Cardiac fibroblast (primary cell): Measurements from ENCODE around the gene ADCK1.

Source experiments
- DNase-seq, 2 donors: peaks; one replicate each; pipeline versions ENCODE4 v3.0.0 to v3.0.0-alpha.2; 2010; ENCODE audit warnings: low read depth in 2 of 2
- H3K4me3 ChIP-seq, 2 donors: replicated peaks in 1 of 2; 1 replicate in 1 of 2; 2 replicates in 1 of 2; pipeline ENCODE4 v1.5.1; 2011; ENCODE audit warnings: low read depth in 2 of 2, low read length in 2 of 2, mild to moderate bottlenecking in 2 of 2, moderate library complexity in 1 of 2
- TF ChIP-seq, protein P1 (sequence below): IDR thresholded peaks from one replicate; pipeline ENCODE4 v1.5.1; 2011; ENCODE audit warnings: low read depth, mild to moderate bottlenecking, low read length, inconsistent platforms

ADCK1 gene

DNA sequence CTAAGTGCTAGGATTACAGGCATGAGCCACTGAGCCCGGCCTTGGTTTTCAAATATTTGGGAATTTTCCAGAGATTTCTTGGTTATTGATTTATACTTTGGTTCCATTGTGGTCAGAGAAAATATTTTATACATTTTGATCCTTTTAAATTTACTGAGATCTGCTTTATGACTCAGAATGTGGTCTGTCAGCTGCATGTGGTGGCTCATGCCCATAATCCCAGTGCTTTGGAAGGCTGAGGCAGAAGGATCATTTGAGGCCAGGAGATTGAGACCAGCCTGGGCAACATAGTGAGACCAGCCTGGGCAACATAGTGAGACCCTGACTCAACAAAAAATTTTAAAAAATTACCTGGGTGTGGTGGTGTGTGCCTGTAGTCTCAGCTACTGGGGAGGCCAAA, 49.8 kb downstream of the ADCK1 start:
- TF ChIP-seq, protein P1, sequence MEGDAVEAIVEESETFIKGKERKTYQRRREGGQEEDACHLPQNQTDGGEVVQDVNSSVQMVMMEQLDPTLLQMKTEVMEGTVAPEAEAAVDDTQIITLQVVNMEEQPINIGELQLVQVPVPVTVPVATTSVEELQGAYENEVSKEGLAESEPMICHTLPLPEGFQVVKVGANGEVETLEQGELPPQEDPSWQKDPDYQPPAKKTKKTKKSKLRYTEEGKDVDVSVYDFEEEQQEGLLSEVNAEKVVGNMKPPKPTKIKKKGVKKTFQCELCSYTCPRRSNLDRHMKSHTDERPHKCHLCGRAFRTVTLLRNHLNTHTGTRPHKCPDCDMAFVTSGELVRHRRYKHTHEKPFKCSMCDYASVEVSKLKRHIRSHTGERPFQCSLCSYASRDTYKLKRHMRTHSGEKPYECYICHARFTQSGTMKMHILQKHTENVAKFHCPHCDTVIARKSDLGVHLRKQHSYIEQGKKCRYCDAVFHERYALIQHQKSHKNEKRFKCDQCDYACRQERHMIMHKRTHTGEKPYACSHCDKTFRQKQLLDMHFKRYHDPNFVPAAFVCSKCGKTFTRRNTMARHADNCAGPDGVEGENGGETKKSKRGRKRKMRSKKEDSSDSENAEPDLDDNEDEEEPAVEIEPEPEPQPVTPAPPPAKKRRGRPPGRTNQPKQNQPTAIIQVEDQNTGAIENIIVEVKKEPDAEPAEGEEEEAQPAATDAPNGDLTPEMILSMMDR: no peak
- peak in 1 of 2 donors; percentile 4 for DNase-seq
- no peak overlapping the region for H3K4me3 ChIP-seq

DNA sequence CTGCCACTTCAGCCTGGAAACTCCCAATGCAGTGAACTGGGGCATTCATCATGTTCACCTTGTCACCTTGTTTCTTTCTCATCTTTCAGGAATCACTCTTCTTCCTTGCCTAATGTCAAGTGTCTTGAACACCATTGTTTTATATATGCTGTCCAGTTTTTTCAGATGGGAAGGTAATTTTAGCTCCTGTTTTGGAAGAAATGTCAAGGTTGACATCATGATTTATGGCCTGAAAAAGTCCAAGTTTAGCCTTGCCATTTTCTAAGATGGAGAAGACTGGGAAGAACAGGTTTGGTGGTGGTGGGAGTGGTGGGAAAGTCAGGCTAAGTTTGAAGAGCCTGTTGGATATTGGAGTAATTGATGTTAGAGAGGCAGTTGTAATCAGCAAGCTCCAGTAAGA, 54.0 kb downstream of the ADCK1 start:
- no peak for DNase-seq
- TF ChIP-seq, protein P1: no peak
- no peak overlapping the region for H3K4me3 ChIP-seq

DNA sequence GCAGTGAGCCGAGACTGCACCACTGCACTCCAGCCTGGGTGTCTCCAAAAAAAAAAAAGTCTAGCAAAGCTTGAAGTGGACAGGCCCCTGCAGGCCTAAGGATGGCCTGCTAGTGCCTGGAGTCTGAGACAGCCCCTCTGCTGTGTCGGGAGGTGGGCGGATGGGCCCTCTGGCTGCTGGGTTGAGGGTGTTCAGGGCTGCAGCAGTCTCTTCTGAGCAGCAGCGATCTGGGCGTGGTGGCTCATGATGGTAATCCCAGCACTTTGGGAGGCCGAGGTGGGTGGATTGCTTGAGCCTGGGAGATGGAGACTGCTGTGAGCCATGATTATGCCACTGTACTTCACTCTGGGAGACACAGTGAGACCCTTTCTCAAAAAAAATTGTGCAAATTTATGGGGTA, 57.0 kb downstream of the ADCK1 start:
- no peak overlapping the region for H3K4me3 ChIP-seq
- DNase-seq: no peak
- TF ChIP-seq, protein P1: no peak

DNA sequence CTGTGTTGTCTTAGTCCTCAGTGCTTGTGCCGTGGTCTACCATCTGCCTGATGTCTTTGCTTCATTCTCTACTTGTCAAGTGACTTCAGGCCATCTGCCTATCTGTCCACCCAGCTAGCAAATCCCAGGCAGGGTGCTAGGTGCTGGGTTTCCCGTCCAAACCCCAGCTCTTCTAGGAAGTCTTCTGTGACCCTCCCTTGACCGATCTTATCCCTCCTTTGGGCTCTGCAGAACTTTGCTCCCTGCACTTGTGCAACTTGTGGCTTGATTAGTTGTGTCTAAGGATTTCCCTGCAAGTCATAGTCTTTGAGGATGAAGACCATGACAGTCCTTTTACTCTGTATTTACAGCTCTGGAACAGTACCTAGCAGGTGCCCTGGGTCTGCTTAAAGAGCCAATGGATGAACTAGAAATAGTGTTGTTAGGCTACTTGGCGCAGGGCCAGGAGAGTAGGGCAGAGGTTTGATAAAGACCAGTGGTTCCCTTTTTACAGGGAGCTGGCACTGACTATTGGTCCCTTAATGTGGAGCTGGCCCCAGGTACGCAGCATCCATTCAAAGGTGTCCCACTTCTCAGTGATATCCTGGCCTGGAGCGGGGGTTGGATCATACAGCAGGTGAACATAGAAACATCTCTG, 60.1 kb downstream of the ADCK1 start:
- TF ChIP-seq, protein P1: no peak
- no peak overlapping the region for H3K4me3 ChIP-seq
- DNase-seq: no peak

DNA sequence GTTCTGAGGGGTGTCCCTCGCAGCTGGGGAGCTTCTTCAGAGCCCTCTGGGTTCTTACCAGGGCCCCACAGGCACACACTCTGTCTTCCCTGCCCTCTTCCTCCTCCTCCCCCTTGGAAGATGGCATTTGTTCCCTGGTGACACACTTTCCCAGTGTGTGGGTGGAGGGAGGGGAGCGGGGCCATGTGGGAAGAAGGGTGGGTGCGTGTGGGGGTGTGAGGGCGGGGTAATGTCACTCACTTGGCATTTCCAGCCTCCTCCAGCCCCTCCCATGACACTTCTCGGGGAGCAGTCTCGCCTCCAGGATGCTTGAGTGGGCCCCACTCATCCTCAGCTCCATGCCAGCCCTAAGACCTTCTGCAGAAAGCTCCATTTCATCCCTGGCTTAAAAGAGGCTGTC, 61.3 kb downstream of the ADCK1 start:
- H3K4me3 ChIP-seq: no peak overlapping the region
- TF ChIP-seq, protein P1: no peak
- no peak for DNase-seq

DNA sequence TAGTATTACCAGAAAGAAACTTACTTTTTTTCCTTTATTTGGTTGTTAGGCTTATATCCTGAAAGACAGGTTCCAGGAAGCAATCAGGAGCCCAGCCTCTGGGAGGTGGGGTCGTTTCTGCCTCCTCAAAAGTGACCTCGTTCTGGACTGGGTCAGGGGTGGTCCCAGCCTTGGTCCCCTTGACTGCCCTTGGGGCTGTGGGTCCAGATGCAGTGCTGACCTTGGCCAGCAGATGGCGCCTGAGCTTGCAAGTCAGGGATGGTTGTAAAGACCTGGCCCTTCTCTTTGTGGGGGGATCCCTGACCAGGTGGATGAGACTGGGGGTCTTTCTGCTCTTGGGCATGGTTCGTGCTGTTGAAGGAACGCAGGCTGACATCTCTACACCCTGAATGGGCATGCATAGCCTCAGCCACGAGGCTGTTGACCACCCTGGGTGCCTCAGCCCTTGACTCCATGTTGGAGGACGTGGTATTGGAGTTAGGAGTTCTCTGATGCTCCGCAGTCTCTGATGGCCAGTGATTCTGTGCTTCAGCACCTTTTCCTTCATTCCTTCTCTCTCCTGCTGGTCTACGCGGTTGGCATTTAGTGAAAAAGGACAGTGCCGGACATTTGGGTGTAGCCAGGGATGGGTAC, 62.4 kb downstream of the ADCK1 start:
- TF ChIP-seq, protein P1: peak; percentile 98
- no peak overlapping the region for H3K4me3 ChIP-seq
- DNase-seq: peak; percentile 72 to 73

DNA sequence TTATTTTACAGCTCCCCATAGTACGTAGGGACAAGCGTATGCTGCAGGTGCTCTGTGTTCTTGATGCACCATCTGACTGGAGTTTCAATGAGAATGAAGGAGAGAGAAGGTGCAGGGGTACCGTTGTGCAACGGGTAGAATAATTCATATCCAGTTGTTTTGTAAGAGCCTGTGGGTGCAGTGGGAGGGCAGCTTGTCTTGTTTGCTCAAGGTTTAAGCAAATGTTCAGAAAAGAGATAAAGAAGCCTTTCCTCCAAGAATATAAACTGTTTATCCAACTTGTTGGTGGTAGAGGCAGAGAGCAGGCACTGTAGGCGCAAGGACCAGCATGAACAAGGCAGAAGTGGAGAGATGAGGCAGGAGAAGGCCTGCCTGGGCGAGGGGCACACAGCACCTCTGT, 64.2 kb downstream of the ADCK1 start:
- DNase-seq: no peak
- no peak overlapping the region for H3K4me3 ChIP-seq
- TF ChIP-seq, protein P1: no peak
